Measurements from ENCODE around the gene RGS17. TPM values are rescaled to one million over a fixed set of nuclear protein-coding genes. Genes with fewer than 3 reads are reported as not detected.

RGS17 gene
- total RNA-seq, 1 donor from 2014 or later: 8.1 TPM

- DNase-seq (ENCODE audit: low spot score): no peak
- Mint-ChIP-seq H3K4me3 (no peak overlapping the region), H3K9me3 (no peaks in the 10 kb centered on the region), H3K36me3 (no peaks in the 10 kb centered on the region), H3K4me1 (peaks cover 6% of the 10 kb centered on the region), H3K27me3 (ENCODE audit: insufficient read depth, low read depth) (peaks cover 4% of the 10 kb centered on the region), H3K27ac (no peak overlapping the region)
- no peaks in the 10 kb centered on the region for H3K4me1 ChIP-seq
- no peaks in the 10 kb centered on the region for H3K27me3 ChIP-seq
- H3K79me2 ChIP-seq (ENCODE audit: low read depth): no peaks in the 10 kb centered on the region
- no peak for TF ChIP-seq EZH2 (IDR thresholded peaks at IDR 0.05)
- no peak for TF ChIP-seq EZH2phosphoT487 (IDR thresholded peaks at IDR 0.05)
- TF ChIP-seq, protein P1, sequence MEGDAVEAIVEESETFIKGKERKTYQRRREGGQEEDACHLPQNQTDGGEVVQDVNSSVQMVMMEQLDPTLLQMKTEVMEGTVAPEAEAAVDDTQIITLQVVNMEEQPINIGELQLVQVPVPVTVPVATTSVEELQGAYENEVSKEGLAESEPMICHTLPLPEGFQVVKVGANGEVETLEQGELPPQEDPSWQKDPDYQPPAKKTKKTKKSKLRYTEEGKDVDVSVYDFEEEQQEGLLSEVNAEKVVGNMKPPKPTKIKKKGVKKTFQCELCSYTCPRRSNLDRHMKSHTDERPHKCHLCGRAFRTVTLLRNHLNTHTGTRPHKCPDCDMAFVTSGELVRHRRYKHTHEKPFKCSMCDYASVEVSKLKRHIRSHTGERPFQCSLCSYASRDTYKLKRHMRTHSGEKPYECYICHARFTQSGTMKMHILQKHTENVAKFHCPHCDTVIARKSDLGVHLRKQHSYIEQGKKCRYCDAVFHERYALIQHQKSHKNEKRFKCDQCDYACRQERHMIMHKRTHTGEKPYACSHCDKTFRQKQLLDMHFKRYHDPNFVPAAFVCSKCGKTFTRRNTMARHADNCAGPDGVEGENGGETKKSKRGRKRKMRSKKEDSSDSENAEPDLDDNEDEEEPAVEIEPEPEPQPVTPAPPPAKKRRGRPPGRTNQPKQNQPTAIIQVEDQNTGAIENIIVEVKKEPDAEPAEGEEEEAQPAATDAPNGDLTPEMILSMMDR (IDR thresholded peaks at IDR 0.05): no peak
- no peaks in the 10 kb centered on the region for H3K36me3 ChIP-seq
- no peak overlapping the region for H3K27ac ChIP-seq
- no peaks in the 10 kb centered on the region for H3F3A ChIP-seq (ENCODE audit: low read depth)
- no peaks in the 10 kb centered on the region for H3K9me3 ChIP-seq (ENCODE audit: low read depth)
- H3K4me2 ChIP-seq: no peak overlapping the region
- no peaks in the 10 kb centered on the region for H4K20me1 ChIP-seq (ENCODE audit: low read depth)
- no peak overlapping the region for H3K9ac ChIP-seq
- no peak overlapping the region for H3K4me3 ChIP-seq
- no peak overlapping the region for H2AFZ ChIP-seq (replicated peaks)
Observed at GRCh38 chr6:153102605-153103318, 28.3 kb downstream of the RGS17 start.

GRCh38 chr6:153101461-153101860, 29.6 kb downstream of the RGS17 start:
- Mint-ChIP-seq H3K4me3 (no peak overlapping the region), H3K27ac (no peak overlapping the region), H3K27me3 (ENCODE audit: insufficient read depth, low read depth) (peaks cover 4% of the 10 kb centered on the region), H3K36me3 (no peaks in the 10 kb centered on the region), H3K4me1 (peaks cover 6% of the 10 kb centered on the region), H3K9me3 (no peaks in the 10 kb centered on the region)
- Histone ChIP-seq H3K27ac (no peak overlapping the region), H3K27me3 (no peaks in the 10 kb centered on the region), H3K4me3 (no peak overlapping the region), H3K4me2 (no peak overlapping the region), H3K9ac (no peak overlapping the region), H3K9me3 (ENCODE audit: low read depth) (no peaks in the 10 kb centered on the region), H3K4me1 (no peaks in the 10 kb centered on the region), H2AFZ (replicated peaks) (no peak overlapping the region), H3F3A (ENCODE audit: low read depth) (no peaks in the 10 kb centered on the region), H3K79me2 (ENCODE audit: low read depth) (no peaks in the 10 kb centered on the region), H4K20me1 (ENCODE audit: low read depth) (no peaks in the 10 kb centered on the region), H3K36me3 (no peaks in the 10 kb centered on the region)
- TF ChIP-seq EZH2phosphoT487 (IDR thresholded peaks at IDR 0.05) (no peak), EZH2 (IDR thresholded peaks at IDR 0.05) (no peak)
- TF ChIP-seq, protein P1 (IDR thresholded peaks at IDR 0.05): no peak
- DNase-seq (ENCODE audit: low spot score): no peak

DNA sequence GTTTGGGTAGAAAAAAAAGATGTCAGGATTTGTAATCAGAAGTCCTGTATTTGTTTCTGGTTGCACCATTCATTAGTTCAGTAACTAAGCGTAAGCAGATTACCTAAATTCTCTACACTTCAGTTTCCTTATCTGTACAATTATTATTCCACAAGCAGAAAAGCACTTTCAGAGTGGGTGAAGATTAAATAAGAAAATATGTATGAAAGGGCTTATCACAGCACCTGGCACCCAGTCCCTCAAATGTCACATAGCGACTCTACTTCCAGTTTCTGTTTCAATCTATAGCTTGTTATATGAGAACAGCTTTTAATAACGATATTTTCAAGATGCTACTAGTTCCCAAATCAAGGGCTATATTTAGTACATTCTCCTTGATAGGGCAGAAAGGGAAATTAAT, 31.4 kb downstream of the RGS17 start:
- Mint-ChIP-seq H3K4me1 (peaks cover 6% of the 10 kb centered on the region), H3K27ac (no peak overlapping the region), H3K36me3 (no peaks in the 10 kb centered on the region), H3K9me3 (no peaks in the 10 kb centered on the region), H3K27me3 (ENCODE audit: insufficient read depth, low read depth) (no peaks in the 10 kb centered on the region), H3K4me3 (no peak overlapping the region)
- Histone ChIP-seq H4K20me1 (ENCODE audit: low read depth) (no peaks in the 10 kb centered on the region), H2AFZ (replicated peaks) (no peak overlapping the region), H3F3A (ENCODE audit: low read depth) (no peaks in the 10 kb centered on the region), H3K27ac (no peak overlapping the region), H3K9ac (no peak overlapping the region), H3K4me1 (no peaks in the 10 kb centered on the region), H3K4me2 (no peak overlapping the region), H3K4me3 (no peak overlapping the region), H3K36me3 (no peaks in the 10 kb centered on the region), H3K27me3 (no peaks in the 10 kb centered on the region), H3K9me3 (ENCODE audit: low read depth) (no peaks in the 10 kb centered on the region), H3K79me2 (ENCODE audit: low read depth) (no peaks in the 10 kb centered on the region)
- no peak for DNase-seq (ENCODE audit: low spot score)
- TF ChIP-seq, protein P1 (IDR thresholded peaks at IDR 0.05): no peak
- no peak for TF ChIP-seq EZH2phosphoT487 (IDR thresholded peaks at IDR 0.05)
- TF ChIP-seq EZH2 (IDR thresholded peaks at IDR 0.05): no peak
